Measurements from ENCODE around the gene MCTP1. TPM values are rescaled to one million over a fixed set of nuclear protein-coding genes. Genes with fewer than 3 reads are reported as not detected.

MCTP1 gene
- total and polyA plus RNA-seq, 9 of the 15 experiments (the other 6 are each of a cell fraction or from before 2014, with no cell fraction given), result 0.04 to 0.93 (median 0.06) TPM; not detected in 4

- H3K4me1 ChIP-seq (replicated peaks in 1 of 2; ENCODE audit: control insufficient read depth in 2 of 2, insufficient read depth in 2 of 2, low read length in 2 of 2), result no peaks in the 10 kb centered on the region
- intact Hi-C loops (cut with micrococcal nuclease), result loop anchor here (2.0 kb wide), 1 partner anchor 167 kb away; no protein-coding TSS in a partner anchor
- no peak for ATAC-seq
- FAIRE-seq, result no peak
- no TSS peak for BruUV-seq (replicated peaks)
- in situ Hi-C loops (cut with MboI), result no loop called here
- H3K4me3 ChIP-seq, result no peak overlapping the region
- TF ChIP-seq ZNF79 (CRISPR knock-in tag; IDR thresholded peaks at IDR 0.05; ENCODE audit: low read depth) (no peak), CC2D1A (IDR thresholded peaks at IDR 0.05) (no peak), RFX1 (IDR thresholded peaks at IDR 0.05) (peak; percentile 75)
- 49% methylated on average over 4 of the region's 4 CpGs for WGBS (ENCODE audit: insufficient coverage, low coverage, missing lambda C conversion rate)
- POLR2A ChIA-PET, result no interaction called here
- H4K20me1 ChIP-seq (replicated peaks; ENCODE audit: control insufficient read depth, insufficient read depth, low read length), result no peaks in the 10 kb centered on the region
- no peak overlapping the region for H3K9ac ChIP-seq (ENCODE audit: insufficient read depth in 1 of 2, low read depth in 2 of 2, low read length in 2 of 2)
- CTCF ChIA-PET (ENCODE audit: low intra/inter-chr PET ratio), result interaction anchor here (1.9 kb wide), 1 partner anchor 167 kb away, joined by 8 read pairs; no protein-coding TSS in a partner anchor
- H3K79me2 ChIP-seq (ENCODE audit: control insufficient read depth, insufficient read depth, low read length), result no peaks in the 10 kb centered on the region
- no peak overlapping the region for H2AFZ ChIP-seq (ENCODE audit: low read depth, low read length)
- H3K27me3 ChIP-seq (ENCODE audit: control insufficient read depth in 2 of 2, insufficient read depth in 2 of 2, low read length in 2 of 2), result no peaks in the 10 kb centered on the region
- peaks cover 45% of the 10 kb centered on the region; the same call in 2 of the 3 replicates for H3K36me3 ChIP-seq (ENCODE audit: control insufficient read depth, insufficient read depth, low read length)
- no peak overlapping the region for H3K4me2 ChIP-seq (ENCODE audit: insufficient read depth, low read length)
- no peak for DNase-seq (ENCODE audit: extremely low read depth in 1 of 4, low spot score in 3 of 4)
- no peaks in the 10 kb centered on the region for H3K9me3 ChIP-seq (replicated peaks; ENCODE audit: control insufficient read depth, insufficient read depth, low read depth, low read length)
- H3K27ac ChIP-seq (ENCODE audit: extremely low read depth, low read depth, low read length), result no peak overlapping the region
- H3K9me1 ChIP-seq (ENCODE audit: control insufficient read depth, insufficient read depth, low read length), result no peaks in the 10 kb centered on the region
Measured at GRCh38 chr5:94691949-94692348, 592.9 kb downstream of the MCTP1 start.

- WGBS (ENCODE audit: insufficient coverage, low coverage, missing lambda C conversion rate), result no CpG with 5 or more reads among the region's 1 CpG
- CTCF ChIA-PET (ENCODE audit: low intra/inter-chr PET ratio), result interaction anchor here (0.5 to 1.9 kb wide), 2 partner anchors 25 to 167 kb away, joined by 3 to 8 read pairs; no protein-coding TSS in a partner anchor
- in situ Hi-C loops (cut with MboI), result no loop called here
- no peaks in the 10 kb centered on the region for H3K9me3 ChIP-seq (replicated peaks; ENCODE audit: control insufficient read depth, insufficient read depth, low read depth, low read length)
- H4K20me1 ChIP-seq (replicated peaks; ENCODE audit: control insufficient read depth, insufficient read depth, low read length), result no peaks in the 10 kb centered on the region
- POLR2A ChIA-PET, result interaction anchor here (1.1 kb wide), 1 partner anchor 10 kb away, joined by 3 read pairs; no protein-coding TSS in a partner anchor
- TF ChIP-seq NR1H2 (CRISPR knock-in tag; IDR thresholded peaks at IDR 0.05) (no peak), NFIC (IDR thresholded peaks at IDR 0.05) (peak; percentile 83), NFIX (CRISPR knock-in tag; IDR thresholded peaks at IDR 0.05; ENCODE audit: low read depth) (peak; percentile 55), ZNF146 (CRISPR knock-in tag; IDR thresholded peaks at IDR 0.05; ENCODE audit: unreplicated experiment) (no peak), POLR3A (IDR thresholded peaks at IDR 0.05; ENCODE audit: borderline replicate concordance, extremely low read depth, insufficient read depth, insufficient read length) (no peak)
- no peaks in the 10 kb centered on the region for H3K27me3 ChIP-seq (ENCODE audit: control insufficient read depth in 2 of 2, insufficient read depth in 2 of 2, low read length in 2 of 2)
- intact Hi-C loops (cut with micrococcal nuclease), result no loop called here
- no TSS peak for BruUV-seq (replicated peaks)
- ATAC-seq (no peak), FAIRE-seq (no peak), DNase-seq (ENCODE audit: extremely low read depth in 1 of 4, low spot score in 3 of 4) (no peak)
- no peaks in the 10 kb centered on the region for H3K4me1 ChIP-seq (replicated peaks in 1 of 2; ENCODE audit: control insufficient read depth in 2 of 2, insufficient read depth in 2 of 2, low read length in 2 of 2)
- no peaks in the 10 kb centered on the region for H3K79me2 ChIP-seq (ENCODE audit: control insufficient read depth, insufficient read depth, low read length)
- H3K4me3 ChIP-seq, result no peak overlapping the region
- H3K36me3 ChIP-seq (ENCODE audit: control insufficient read depth, insufficient read depth, low read length), result peaks cover 47% of the 10 kb centered on the region; the same call in 2 of the 3 replicates
- H3K4me2 ChIP-seq (ENCODE audit: insufficient read depth, low read length), result no peak overlapping the region
- no peak overlapping the region for H3K27ac ChIP-seq (ENCODE audit: extremely low read depth, low read depth, low read length)
- H3K9ac ChIP-seq (ENCODE audit: insufficient read depth in 1 of 2, low read depth in 2 of 2, low read length in 2 of 2), result no peak overlapping the region
- no peak overlapping the region for H2AFZ ChIP-seq (ENCODE audit: low read depth, low read length)
- H3K9me1 ChIP-seq (ENCODE audit: control insufficient read depth, insufficient read depth, low read length), result no peaks in the 10 kb centered on the region
Measured at GRCh38 chr5:94691291-94691690, 593.6 kb downstream of the MCTP1 start.
